Neural cell (in vitro differentiated cells): ENCODE results near the gene EIF4A2. TPM values are rescaled to one million over a fixed set of nuclear protein-coding genes. Genes with fewer than 3 reads are reported as not detected.
"Not testable (repeated sequence)": the region's sequence is repeated elsewhere in the genome, so short reads cannot be mapped to it uniquely, and the experiment has no call there.

ENCODE experiments used
- H2AFZ ChIP-seq: fragments of 200-600, 300-800 bp; sonication (generic), shearing (Covaris generic); 2 replicates; pipeline ENCODE4 v1.6.0; 2014; ENCODE audit warnings: low read depth, mild to moderate bottlenecking, antibody characterized with exemption, low read length, moderate library complexity
- H3F3A ChIP-seq: fragments of 200-600 bp; shearing (Covaris generic); 2 replicates; pipeline ENCODE4 v1.6.1; 2016; ENCODE audit warnings: mild to moderate bottlenecking, moderate library complexity, mixed read lengths, antibody characterized with exemption, low read length; ENCODE audit not compliant: insufficient read depth, poor library complexity, severe bottlenecking
- H3K27ac ChIP-seq: fragments of 200-600, 300-800 bp; sonication (generic), shearing (Covaris generic); 2 replicates; pipeline ENCODE4 v1.5.1; 2014; ENCODE audit warnings: mild to moderate bottlenecking, low read length, moderate library complexity
- H3K27me3 ChIP-seq: fragments of 300-800, 200-600 bp; sonication (generic), shearing (Covaris generic); 2 replicates; pipeline ENCODE4 v1.6.0; 2014; ENCODE audit warnings: mild to moderate bottlenecking, low read depth, low read length, moderate library complexity; ENCODE audit not compliant: insufficient read depth
- H3K36me3 ChIP-seq: fragments of 300-800, 200-600 bp; sonication (generic), shearing (Covaris generic); 2 replicates; pipeline ENCODE4 v1.5.1; 2014; ENCODE audit warnings: mild to moderate bottlenecking, antibody characterized with exemption, low read length, moderate library complexity; ENCODE audit not compliant: insufficient read depth
- H3K4me2 ChIP-seq: fragments of 300-800, 200-600 bp; sonication (generic), shearing (Covaris generic); 2 replicates; pipeline ENCODE4 v1.6.0; 2014; ENCODE audit warnings: mild to moderate bottlenecking, low read length
- H3K4me3 ChIP-seq: fragments of 300-800, 200-600 bp; sonication (generic), shearing (Covaris generic); 2 replicates; pipeline ENCODE4 v1.5.1; 2014; ENCODE audit warnings: mild to moderate bottlenecking, low read length, moderate library complexity
- H3K79me2 ChIP-seq: fragments of 200-600 bp; shearing (Covaris generic); replicated peaks from 2 replicates; pipeline ENCODE4 v1.6.0; 2014; ENCODE audit warnings: mild to moderate bottlenecking, low read length, moderate library complexity; ENCODE audit not compliant: insufficient read depth
- H3K9ac ChIP-seq: fragments of 300-800, 200-600 bp; sonication (generic), shearing (Covaris generic); 2 replicates; pipeline ENCODE4 v1.6.1; 2016; ENCODE audit warnings: mild to moderate bottlenecking, low read length, mixed read lengths
- H3K9me2 ChIP-seq: fragments of 200-600 bp; shearing (Covaris generic); 2 replicates; pipeline ENCODE4 v1.6.1; 2016; ENCODE audit warnings: mild to moderate bottlenecking, low read length, mixed read lengths; ENCODE audit not compliant: insufficient read depth
- H3K9me3 ChIP-seq: fragments of 200-600, 300-800 bp; sonication (generic), shearing (Covaris generic); 2 replicates; pipeline ENCODE4 v1.6.1; 2016; ENCODE audit warnings: mild to moderate bottlenecking, mixed run types, low read length, moderate library complexity, mixed read lengths
- H4K20me1 ChIP-seq: fragments of 200-600 bp; shearing (Covaris generic); 2 replicates; pipeline ENCODE4 v1.6.1; 2016; ENCODE audit warnings: mild to moderate bottlenecking, mixed run types; ENCODE audit not compliant: insufficient read depth
- CTCF ChIP-seq: fragments of 450-650 bp; IDR thresholded peaks from 2 replicates; pipeline ENCODE4 v1.5.1; 2014; ENCODE audit warnings: antibody characterized with exemption, mild to moderate bottlenecking, moderate library complexity; ENCODE audit not compliant: poor library complexity, severe bottlenecking
- EP300 ChIP-seq: fragments of 450-650 bp; conservative IDR thresholded peaks from 2 replicates; pipeline ENCODE4 v1.6.1; 2014; ENCODE audit warnings: antibody characterized with exemption, mild to moderate bottlenecking, moderate library complexity; ENCODE audit not compliant: poor library complexity, severe bottlenecking
- EZH2 ChIP-seq: fragments of 200-600, 300-800 bp; shearing (Covaris generic), sonication (generic); IDR thresholded peaks from 2 replicates; pipeline ENCODE4 v1.6.1; 2014; ENCODE audit warnings: antibody characterized with exemption, low read length, borderline replicate concordance, mild to moderate bottlenecking; ENCODE audit not compliant: insufficient read depth, poor library complexity, severe bottlenecking
- MXI1 ChIP-seq: fragments of 450-650 bp; conservative IDR thresholded peaks from 2 replicates; pipeline ENCODE4 v1.6.1; 2014; ENCODE audit warnings: antibody characterized with exemption, mild to moderate bottlenecking; ENCODE audit not compliant: poor library complexity, severe bottlenecking
- POLR2AphosphoS5 ChIP-seq: IDR thresholded peaks from 2 replicates; pipeline ENCODE4 v1.6.1; 2012
- RAD21 ChIP-seq: fragments of 450-650 bp; conservative IDR thresholded peaks from 2 replicates; pipeline ENCODE4 v1.6.1; 2014; ENCODE audit warnings: antibody characterized with exemption, mild to moderate bottlenecking, moderate library complexity
- SMC3 ChIP-seq: fragments of 450-650 bp; conservative IDR thresholded peaks from 2 replicates; pipeline ENCODE4 v1.6.1; 2014; ENCODE audit warnings: antibody characterized with exemption, mild to moderate bottlenecking, moderate library complexity; ENCODE audit not compliant: poor library complexity
- TAF1 ChIP-seq: IDR thresholded peaks from 2 replicates; pipeline ENCODE4 v1.6.1; 2012; ENCODE audit warnings: low read depth
- polyA plus RNA-seq: library from polyadenylated mRNA; depleted of rRNA; stranded (reverse); fragments of >200 nt; gene quantifications from 2 replicates; pipeline ENCODE4 v1.2.3, GENCODE V29; 2014
- TF ChIP-seq, protein P1 (sequence below): IDR thresholded peaks from 2 replicates; pipeline ENCODE4 v1.6.1; 2012; ENCODE audit warnings: borderline replicate concordance

The EIF4A2 gene
- polyA plus RNA-seq, 1 donor from 2014 or later, result 3,298 TPM

- Histone ChIP-seq H2AFZ (no peak overlapping the region), H3K27me3 (no peaks in the 10 kb centered on the region), H3F3A (no peaks in the 10 kb centered on the region), H3K36me3 (no peaks in the 10 kb centered on the region), H4K20me1 (no peaks in the 10 kb centered on the region), H3K79me2 (peaks cover 6% of the 10 kb centered on the region), H3K4me3 (no peak overlapping the region), H3K4me2 (no peak overlapping the region), H3K9ac (no peak overlapping the region), H3K9me2 (no peaks in the 10 kb centered on the region), H3K27ac (no peak overlapping the region), H3K9me3 (no peaks in the 10 kb centered on the region)
- TF ChIP-seq RAD21 (no peak), EZH2 (no peak), CTCF (no peak), SMC3 (no peak), MXI1 (no peak), TAF1 (no peak), EP300 (no peak), POLR2AphosphoS5 (no peak)
- TF ChIP-seq, protein P1, sequence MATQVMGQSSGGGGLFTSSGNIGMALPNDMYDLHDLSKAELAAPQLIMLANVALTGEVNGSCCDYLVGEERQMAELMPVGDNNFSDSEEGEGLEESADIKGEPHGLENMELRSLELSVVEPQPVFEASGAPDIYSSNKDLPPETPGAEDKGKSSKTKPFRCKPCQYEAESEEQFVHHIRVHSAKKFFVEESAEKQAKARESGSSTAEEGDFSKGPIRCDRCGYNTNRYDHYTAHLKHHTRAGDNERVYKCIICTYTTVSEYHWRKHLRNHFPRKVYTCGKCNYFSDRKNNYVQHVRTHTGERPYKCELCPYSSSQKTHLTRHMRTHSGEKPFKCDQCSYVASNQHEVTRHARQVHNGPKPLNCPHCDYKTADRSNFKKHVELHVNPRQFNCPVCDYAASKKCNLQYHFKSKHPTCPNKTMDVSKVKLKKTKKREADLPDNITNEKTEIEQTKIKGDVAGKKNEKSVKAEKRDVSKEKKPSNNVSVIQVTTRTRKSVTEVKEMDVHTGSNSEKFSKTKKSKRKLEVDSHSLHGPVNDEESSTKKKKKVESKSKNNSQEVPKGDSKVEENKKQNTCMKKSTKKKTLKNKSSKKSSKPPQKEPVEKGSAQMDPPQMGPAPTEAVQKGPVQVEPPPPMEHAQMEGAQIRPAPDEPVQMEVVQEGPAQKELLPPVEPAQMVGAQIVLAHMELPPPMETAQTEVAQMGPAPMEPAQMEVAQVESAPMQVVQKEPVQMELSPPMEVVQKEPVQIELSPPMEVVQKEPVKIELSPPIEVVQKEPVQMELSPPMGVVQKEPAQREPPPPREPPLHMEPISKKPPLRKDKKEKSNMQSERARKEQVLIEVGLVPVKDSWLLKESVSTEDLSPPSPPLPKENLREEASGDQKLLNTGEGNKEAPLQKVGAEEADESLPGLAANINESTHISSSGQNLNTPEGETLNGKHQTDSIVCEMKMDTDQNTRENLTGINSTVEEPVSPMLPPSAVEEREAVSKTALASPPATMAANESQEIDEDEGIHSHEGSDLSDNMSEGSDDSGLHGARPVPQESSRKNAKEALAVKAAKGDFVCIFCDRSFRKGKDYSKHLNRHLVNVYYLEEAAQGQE, result no peak
These were observed 27.1 kb downstream of the EIF4A2 start for GRCh38 chr3:186810336-186810996.

DNA sequence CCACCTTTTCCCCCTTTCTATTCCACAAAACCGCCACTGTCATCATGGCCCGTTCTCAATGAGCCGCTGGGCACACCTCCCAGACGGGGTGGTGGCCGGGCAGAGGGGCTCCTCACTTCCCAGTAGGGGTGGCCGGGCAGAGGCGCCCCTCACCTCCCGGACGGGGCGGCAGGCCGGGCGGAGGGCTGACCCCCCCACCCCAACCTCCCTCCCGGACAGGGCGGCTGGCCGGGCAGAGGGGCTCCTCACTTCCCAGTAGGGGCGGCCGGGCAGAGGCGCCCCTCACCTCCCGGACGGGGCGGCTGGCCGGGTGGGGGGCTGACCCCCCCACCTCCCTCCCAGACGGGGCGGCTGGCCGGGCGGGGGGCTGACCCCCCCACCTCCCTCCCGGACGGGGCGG, 27.9 kb downstream of the EIF4A2 start:
- not testable (repeated sequence) for H4K20me1 ChIP-seq, H3K4me2 ChIP-seq, H3K36me3 ChIP-seq, H3K79me2 ChIP-seq, H3K9ac ChIP-seq, H3K4me3 ChIP-seq, H3K27me3 ChIP-seq, H2AFZ ChIP-seq, H3K9me2 ChIP-seq, H3K9me3 ChIP-seq, H3K27ac ChIP-seq, H3F3A ChIP-seq

- Histone ChIP-seq H3K9ac (no peak overlapping the region), H3K4me2 (no peak overlapping the region), H3K9me2 (no peaks in the 10 kb centered on the region), H3K36me3 (no peaks in the 10 kb centered on the region), H3K9me3 (no peaks in the 10 kb centered on the region), H2AFZ (no peak overlapping the region), H4K20me1 (no peaks in the 10 kb centered on the region), H3K27ac (no peak overlapping the region), H3K4me3 (no peak overlapping the region), H3K79me2 (no peaks in the 10 kb centered on the region), H3F3A (no peaks in the 10 kb centered on the region), H3K27me3 (no peaks in the 10 kb centered on the region)
- no peak for TF ChIP-seq RAD21
- TF ChIP-seq EZH2, result no peak
- TF ChIP-seq CTCF, result no peak
- no peak for TF ChIP-seq TAF1
- no peak for TF ChIP-seq POLR2AphosphoS5
- no peak for TF ChIP-seq MXI1
- no peak for TF ChIP-seq EP300
- TF ChIP-seq, protein P1, result no peak
These were observed 30.7 kb downstream of the EIF4A2 start for GRCh38 chr3:186814100-186814499.
